Measurements from ENCODE around the gene RALGPS1. TPM values are rescaled to one million over a fixed set of nuclear protein-coding genes. Genes with fewer than 3 reads are reported as not detected.

Gene RALGPS1
- total RNA-seq, 1 experiment from 2014 or later: 18.6 TPM

DNA sequence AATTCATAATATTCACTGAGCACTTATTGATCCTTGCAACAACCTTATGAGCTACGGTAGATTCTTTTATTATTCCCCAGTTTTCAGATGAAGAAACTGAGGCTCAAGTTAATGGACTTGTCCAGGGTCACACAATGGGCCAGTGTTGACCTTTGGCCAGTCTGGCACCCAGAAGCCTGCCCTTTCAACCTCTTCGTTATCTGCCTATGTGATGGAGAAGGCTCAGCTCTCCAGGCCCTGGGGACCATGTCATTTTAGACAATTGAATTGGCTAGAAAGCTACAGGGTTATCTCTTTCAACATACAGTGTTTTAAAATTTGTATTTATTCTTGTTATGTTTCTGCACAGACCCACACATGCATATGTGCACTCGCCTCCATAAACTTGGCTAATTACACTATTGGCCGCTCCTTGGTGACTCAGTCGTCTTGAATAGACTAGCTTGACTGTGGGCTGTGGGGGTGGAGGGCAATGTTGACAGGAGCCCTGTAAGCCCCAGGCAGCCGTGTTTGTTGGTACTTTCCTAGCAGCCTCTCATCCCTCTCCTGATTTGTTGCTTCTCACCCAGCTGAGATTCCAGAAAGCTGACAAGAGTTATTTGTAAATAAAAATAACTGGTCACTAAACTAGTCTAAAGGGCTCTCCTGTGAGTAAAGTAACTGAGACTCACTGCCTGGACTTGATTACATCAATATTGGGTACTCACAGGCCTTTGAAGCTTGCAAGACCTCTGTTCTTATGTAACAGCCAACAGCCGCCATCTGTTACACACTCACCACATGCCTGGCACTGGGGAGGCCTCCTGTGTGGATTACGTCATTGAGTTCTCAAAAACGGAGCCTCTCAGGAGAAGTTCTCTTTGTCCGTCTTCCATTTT is 216.3 kb downstream of the RALGPS1 start:
- Histone ChIP-seq H3K9me3 (ENCODE audit: control insufficient read depth, low read depth, low read length) (no peaks in the 10 kb centered on the region), H3K4me2 (ENCODE audit: insufficient read depth, insufficient read length, low read length) (no peak overlapping the region), H4K91ac (ENCODE audit: insufficient read length, low read depth, low read length) (no peak overlapping the region), H2AK5ac (ENCODE audit: insufficient read length, low read length) (no peak overlapping the region), H3K23me2 (ENCODE audit: insufficient read length, low read depth, low read length, poor library complexity, severe bottlenecking) (no peaks in the 10 kb centered on the region), H2BK12ac (ENCODE audit: insufficient read length, low read depth, low read length) (no peak overlapping the region), H3K79me1 (ENCODE audit: insufficient read depth, low read depth, low read length, poor library complexity, severe bottlenecking) (no peaks in the 10 kb centered on the region), H3K23ac (ENCODE audit: insufficient read length, low read depth, low read length) (no peak overlapping the region), H3K18ac (ENCODE audit: insufficient read length, low read depth, low read length) (no peak overlapping the region), H3K4me1 (ENCODE audit: insufficient read depth, low read length) (peaks cover 2% of the 10 kb centered on the region; the same call in 1 of the 2 replicates), H4K5ac (ENCODE audit: insufficient read length, low read depth, low read length) (no peak overlapping the region), H3K9ac (ENCODE audit: extremely low read depth, insufficient read length, low read length) (no peak overlapping the region), H3T11ph (ENCODE audit: low read length) (no peak overlapping the region), H4K8ac (replicated peaks; ENCODE audit: insufficient read length, low read depth, low read length) (no peak overlapping the region), H4K20me1 (ENCODE audit: control insufficient read depth, insufficient read depth, insufficient read length) (no peaks in the 10 kb centered on the region), H2AFZ (ENCODE audit: low read length) (no peak overlapping the region), H3K79me2 (ENCODE audit: insufficient read depth, low read length) (no peaks in the 10 kb centered on the region), H2BK20ac (ENCODE audit: low read depth, low read length, poor library complexity, severe bottlenecking) (no peak overlapping the region), H2BK15ac (ENCODE audit: low read depth, low read length) (no peak overlapping the region), H3K4ac (ENCODE audit: low read depth, low read length) (no peak overlapping the region), H3K27me3 (ENCODE audit: insufficient read depth, low read length) (no peaks in the 10 kb centered on the region), H2BK120ac (ENCODE audit: low read depth, low read length, poor library complexity, severe bottlenecking) (no peak overlapping the region), H2BK5ac (ENCODE audit: insufficient read length, low read length) (no peak overlapping the region), H3K14ac (ENCODE audit: insufficient read depth, low read length) (no peak overlapping the region), H3K27ac (ENCODE audit: insufficient read length, low read depth, low read length) (no peak overlapping the region), H3K56ac (ENCODE audit: insufficient read length, low read depth, low read length) (no peak overlapping the region)
- no peaks in the 10 kb centered on the region; the same call in 1 of the 2 replicates for H3K27me3 Mint-ChIP-seq (ENCODE audit: low read depth)
- peaks cover 36 to 48% of the 10 kb centered on the region in 2 experiments for H3K4me1 Mint-ChIP-seq
- no peaks in the 10 kb centered on the region; a peak in 1 of 5 replicates for H3K9me3 Mint-ChIP-seq
- H3K36me3 Mint-ChIP-seq (ENCODE audit: insufficient read depth in 1 of 3, low read depth in 3 of 3): no peaks in the 10 kb centered on the region
- H3K4me3 Mint-ChIP-seq: no peak overlapping the region
- no peak overlapping the region for H3K27ac Mint-ChIP-seq
- no peak for DNase-seq
- TF ChIP-seq, protein P1, sequence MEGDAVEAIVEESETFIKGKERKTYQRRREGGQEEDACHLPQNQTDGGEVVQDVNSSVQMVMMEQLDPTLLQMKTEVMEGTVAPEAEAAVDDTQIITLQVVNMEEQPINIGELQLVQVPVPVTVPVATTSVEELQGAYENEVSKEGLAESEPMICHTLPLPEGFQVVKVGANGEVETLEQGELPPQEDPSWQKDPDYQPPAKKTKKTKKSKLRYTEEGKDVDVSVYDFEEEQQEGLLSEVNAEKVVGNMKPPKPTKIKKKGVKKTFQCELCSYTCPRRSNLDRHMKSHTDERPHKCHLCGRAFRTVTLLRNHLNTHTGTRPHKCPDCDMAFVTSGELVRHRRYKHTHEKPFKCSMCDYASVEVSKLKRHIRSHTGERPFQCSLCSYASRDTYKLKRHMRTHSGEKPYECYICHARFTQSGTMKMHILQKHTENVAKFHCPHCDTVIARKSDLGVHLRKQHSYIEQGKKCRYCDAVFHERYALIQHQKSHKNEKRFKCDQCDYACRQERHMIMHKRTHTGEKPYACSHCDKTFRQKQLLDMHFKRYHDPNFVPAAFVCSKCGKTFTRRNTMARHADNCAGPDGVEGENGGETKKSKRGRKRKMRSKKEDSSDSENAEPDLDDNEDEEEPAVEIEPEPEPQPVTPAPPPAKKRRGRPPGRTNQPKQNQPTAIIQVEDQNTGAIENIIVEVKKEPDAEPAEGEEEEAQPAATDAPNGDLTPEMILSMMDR (conservative IDR thresholded peaks at IDR 0.05): no peak
- no CpG with 5 or more reads among the region's 10 CpGs for WGBS (ENCODE audit: extremely low coverage, insufficient read length, low lambda C conversion rate)

All from H9 (cell line).